Neuronal stem cell (in vitro differentiated cells): ENCODE results near the gene NRXN3.

Experiments
- DNase-seq: peaks from one replicate; pipeline ENCODE4 v3.0.0-alpha.2; 2013; ENCODE audit warnings: low spot score
- H2AFZ ChIP-seq: one replicate; pipeline ENCODE4 v1.6.1; 2013; ENCODE audit warnings: mild to moderate bottlenecking, low read length, inconsistent platforms
- H2AK5ac ChIP-seq: 2 replicates; pipeline ENCODE4 v1.6.1; 2013; ENCODE audit warnings: low read depth, mild to moderate bottlenecking, inconsistent platforms, low read length, moderate library complexity, mixed read lengths
- H2BK120ac ChIP-seq: 2 replicates; pipeline ENCODE4 v1.6.1; 2013; ENCODE audit warnings: low read depth, mild to moderate bottlenecking, inconsistent platforms, low read length, moderate library complexity, mixed read lengths
- H2BK12ac ChIP-seq: one replicate; pipeline ENCODE4 v1.6.1; 2013; ENCODE audit warnings: low read length, inconsistent platforms
- H2BK15ac ChIP-seq: 2 replicates; pipeline ENCODE4 v1.6.1; 2013; ENCODE audit warnings: mild to moderate bottlenecking, low read length, inconsistent platforms, mixed read lengths
- H2BK5ac ChIP-seq: one replicate; pipeline ENCODE4 v1.6.1; 2013; ENCODE audit warnings: inconsistent platforms, mild to moderate bottlenecking, low read length, moderate library complexity
- H3K14ac ChIP-seq: one replicate; pipeline ENCODE4 v1.6.1; 2013; ENCODE audit warnings: low read length, inconsistent platforms
- H3K18ac ChIP-seq: 2 replicates; pipeline ENCODE4 v1.6.1; 2013; ENCODE audit warnings: low read length, inconsistent platforms
- H3K23ac ChIP-seq: 2 replicates; pipeline ENCODE4 v1.6.1; 2013; ENCODE audit warnings: low read depth, mild to moderate bottlenecking, mixed read lengths, low read length, inconsistent platforms; ENCODE audit not compliant: poor library complexity
- H3K27ac ChIP-seq: replicated peaks from 3 replicates; pipeline ENCODE4 v1.5.1; 2013; ENCODE audit warnings: low read length, inconsistent platforms
- H3K27me3 ChIP-seq, 3 experiments: 2 replicates each; pipeline ENCODE4 v1.6.1; 2013; ENCODE audit warnings: low read length in 3 of 3, mild to moderate bottlenecking in 2 of 3, inconsistent platforms in 1 of 3, low read depth in 1 of 3, mixed read lengths in 1 of 3, moderate library complexity in 1 of 3; ENCODE audit not compliant: control insufficient read depth in 3 of 3, insufficient read depth in 3 of 3
- H3K36me3 ChIP-seq, 2 donors: replicated peaks in 1 of 2; 2 replicates each; pipeline ENCODE4 v1.6.1; 2013; ENCODE audit warnings: low read length in 2 of 2; ENCODE audit not compliant: control insufficient read depth in 2 of 2, insufficient read depth in 2 of 2
- H3K4ac ChIP-seq: 2 replicates; pipeline ENCODE4 v1.6.1; 2013; ENCODE audit warnings: inconsistent platforms, mild to moderate bottlenecking, low read length, moderate library complexity
- H3K4me1 ChIP-seq, 2 donors: 1 replicate in 1 of 2; 2 replicates in 1 of 2; pipeline ENCODE4 v1.6.1; 2013; ENCODE audit warnings: low read length in 2 of 2, low read depth in 1 of 2; ENCODE audit not compliant: control insufficient read depth in 2 of 2, insufficient read depth in 1 of 2
- H3K4me2 ChIP-seq: one replicate; pipeline ENCODE4 v1.6.1; 2013; ENCODE audit warnings: mild to moderate bottlenecking, low read length, inconsistent platforms; ENCODE audit not compliant: insufficient read depth, poor library complexity, severe bottlenecking
- H3K4me3 ChIP-seq, 2 donors: 2 replicates each; pipeline ENCODE4 v1.5.1; 2013; ENCODE audit warnings: low read length in 2 of 2, mild to moderate bottlenecking in 2 of 2, inconsistent platforms in 1 of 2, moderate library complexity in 1 of 2
- H3K79me1 ChIP-seq: one replicate; pipeline ENCODE4 v1.6.1; 2013; ENCODE audit warnings: low read depth, mild to moderate bottlenecking, inconsistent platforms, low read length, moderate library complexity
- H3K9ac ChIP-seq: one replicate; pipeline ENCODE4 v1.6.1; 2013; ENCODE audit warnings: mild to moderate bottlenecking, low read depth, low read length, inconsistent platforms; ENCODE audit not compliant: poor library complexity
- H3K9me3 ChIP-seq, 2 donors: replicated peaks in 1 of 2; 2 replicates each; pipeline versions ENCODE3 to v1.6.1; 2013; ENCODE audit warnings: low read length in 2 of 2, mild to moderate bottlenecking in 2 of 2, inconsistent platforms in 1 of 2, low read depth in 1 of 2, mixed read lengths in 1 of 2, moderate library complexity in 1 of 2; ENCODE audit not compliant: control insufficient read depth in 2 of 2, insufficient read depth in 1 of 2
- H4K8ac ChIP-seq: one replicate; pipeline ENCODE4 v1.6.1; 2013; ENCODE audit warnings: low read depth, mild to moderate bottlenecking, inconsistent platforms, low read length, moderate library complexity
- H4K91ac ChIP-seq: one replicate; pipeline ENCODE4 v1.6.1; 2013; ENCODE audit warnings: low read length, low read depth, mild to moderate bottlenecking, inconsistent platforms; ENCODE audit not compliant: poor library complexity
- WGBS, 2 donors: extraction: QIAGEN DNeasy Blood & Tissue Kit; methylation state at CpG; one replicate each; pipeline ENCODE4 v1.1.7; 2013; ENCODE audit warnings: missing lambda C conversion rate in 2 of 2, mixed read lengths in 1 of 2; ENCODE audit not compliant: insufficient read length in 2 of 2, insufficient replicate concordance in 1 of 2; ENCODE audit errors: extremely low coverage in 2 of 2; 5-methylcytosine and 5-hydroxymethylcytosine counted together

Gene NRXN3

GRCh38 chr14:79712302-79712950 is 1542.3 kb downstream of the NRXN3 start:
- no peaks in the 10 kb centered on the region for H3K9me3 ChIP-seq
- DNase-seq: no peak
- H3K14ac ChIP-seq: no peak overlapping the region
- peaks cover 0 to 4% of the 10 kb centered on the region in 2 donors for H3K4me1 ChIP-seq
- no peak overlapping the region for H2BK15ac ChIP-seq
- H3K18ac ChIP-seq: no peak overlapping the region
- H3K79me1 ChIP-seq: no peaks in the 10 kb centered on the region
- H3K27me3 ChIP-seq: no peaks in the 10 kb centered on the region
- H2AK5ac ChIP-seq: no peak overlapping the region
- no peak overlapping the region for H3K27ac ChIP-seq
- no peaks in the 10 kb centered on the region for H3K36me3 ChIP-seq
- H3K9ac ChIP-seq: no peak overlapping the region
- H2BK5ac ChIP-seq: no peak overlapping the region
- H3K4me3 ChIP-seq: no peak overlapping the region
- no CpG with 5 or more reads among the region's 11 CpGs for WGBS, 2 donors
- peak overlapping the region; percentile 14 for H2AFZ ChIP-seq
- no peak overlapping the region for H4K8ac ChIP-seq
- H3K4me2 ChIP-seq: no peak overlapping the region
- H4K91ac ChIP-seq: no peak overlapping the region
- H2BK12ac ChIP-seq: no peak overlapping the region
- no peak overlapping the region for H2BK120ac ChIP-seq
- H3K23ac ChIP-seq: no peak overlapping the region
- H3K4ac ChIP-seq: no peak overlapping the region

DNA sequence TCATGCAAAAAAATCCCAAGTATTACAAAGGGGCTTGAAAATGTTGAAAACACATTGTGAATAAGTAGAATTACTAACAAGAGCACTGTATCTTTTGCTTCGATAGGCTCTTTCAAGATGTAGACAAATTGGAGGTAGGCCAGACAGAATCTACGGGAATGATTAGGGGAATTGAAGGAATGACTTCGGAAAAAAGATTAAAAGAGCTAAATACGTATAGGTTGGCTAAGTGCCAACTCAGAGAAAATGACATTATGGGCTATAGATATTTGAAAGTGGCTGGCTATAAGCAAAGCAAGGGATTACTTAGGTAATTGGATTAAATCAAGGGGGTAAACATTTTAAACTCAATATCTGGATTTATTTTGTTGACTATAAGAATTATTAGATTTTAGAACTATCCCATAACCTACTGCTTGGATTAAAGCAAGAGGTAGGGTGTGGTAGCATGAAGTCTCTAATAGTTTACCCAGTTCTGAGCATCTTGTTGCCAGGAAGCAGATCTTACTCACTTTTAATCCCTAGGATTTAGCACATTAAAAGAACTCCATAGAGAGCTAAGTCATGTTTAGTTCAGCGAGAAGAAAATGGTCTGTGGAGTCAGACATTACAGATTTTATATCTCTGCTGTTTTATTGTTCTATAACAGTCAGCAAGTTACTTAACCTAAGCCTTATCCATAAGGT is 1551.4 kb downstream of the NRXN3 start:
- H4K8ac ChIP-seq: no peak overlapping the region
- H2BK120ac ChIP-seq: no peak overlapping the region
- H3K18ac ChIP-seq: no peak overlapping the region
- no peak overlapping the region for H3K14ac ChIP-seq
- H3K4me3 ChIP-seq: no peak overlapping the region
- no peak overlapping the region for H4K91ac ChIP-seq
- no peaks in the 10 kb centered on the region for H3K27me3 ChIP-seq
- H3K4ac ChIP-seq: no peak overlapping the region
- DNase-seq: no peak
- H2AK5ac ChIP-seq: no peak overlapping the region
- H2BK12ac ChIP-seq: no peak overlapping the region
- H2AFZ ChIP-seq: no peak overlapping the region
- no peaks in the 10 kb centered on the region for H3K9me3 ChIP-seq
- no peak overlapping the region for H3K4me2 ChIP-seq
- H3K4me1 ChIP-seq: peaks cover 0 to 5% of the 10 kb centered on the region in 2 donors
- no peak overlapping the region for H2BK15ac ChIP-seq
- no CpG with 5 or more reads among the region's 5 CpGs for WGBS, 2 donors
- no peak overlapping the region for H3K9ac ChIP-seq
- no peak overlapping the region for H3K23ac ChIP-seq
- H3K27ac ChIP-seq: no peak overlapping the region
- no peaks in the 10 kb centered on the region for H3K36me3 ChIP-seq
- no peaks in the 10 kb centered on the region for H3K79me1 ChIP-seq
- H2BK5ac ChIP-seq: no peak overlapping the region

DNA sequence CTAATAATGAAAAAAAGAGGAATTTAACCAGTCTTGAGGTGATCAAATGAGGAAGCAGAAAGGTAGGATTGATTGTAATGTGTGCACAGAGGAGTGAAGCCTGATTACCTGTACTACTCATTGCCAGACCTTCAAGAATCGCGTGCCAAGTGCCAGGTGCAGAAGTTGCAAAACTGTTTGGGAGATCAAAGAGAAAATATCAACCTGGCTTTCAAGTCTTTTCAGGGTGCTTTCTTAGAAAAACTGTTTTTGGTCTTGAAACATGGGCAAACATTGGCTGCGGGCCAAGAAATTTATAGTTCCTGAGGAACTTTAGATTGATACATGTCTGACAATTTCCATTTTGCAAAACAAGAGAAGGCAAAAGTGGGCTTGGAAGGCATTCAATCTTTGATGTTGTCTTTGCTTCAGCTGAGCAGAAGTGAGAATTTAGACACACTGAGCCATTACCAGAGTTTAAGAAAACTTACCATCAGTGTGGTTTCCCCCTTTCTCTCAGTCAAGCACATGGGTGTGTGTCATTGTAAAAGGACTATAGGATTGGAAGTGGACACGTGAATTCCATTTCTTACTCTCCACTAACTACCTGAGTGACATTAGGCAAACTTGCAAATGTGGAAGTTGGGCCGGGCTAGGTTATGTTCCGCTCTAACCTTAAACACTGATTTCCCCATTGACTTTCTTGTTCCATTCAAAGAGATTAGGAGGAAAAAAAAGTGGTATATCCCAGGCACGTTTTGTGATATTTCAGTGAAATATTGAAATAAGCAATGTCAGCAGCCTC is 1555.0 kb downstream of the NRXN3 start:
- H3K23ac ChIP-seq: no peak overlapping the region
- H4K8ac ChIP-seq: no peak overlapping the region
- no peak overlapping the region for H3K4ac ChIP-seq
- H3K9me3 ChIP-seq: no peaks in the 10 kb centered on the region
- no peak overlapping the region for H4K91ac ChIP-seq
- no peak overlapping the region for H2BK120ac ChIP-seq
- no peaks in the 10 kb centered on the region for H3K79me1 ChIP-seq
- H3K9ac ChIP-seq: no peak overlapping the region
- H3K27me3 ChIP-seq: no peaks in the 10 kb centered on the region
- no peak overlapping the region for H2AFZ ChIP-seq
- no peak overlapping the region for H3K4me3 ChIP-seq
- peaks cover 5% of the 10 kb centered on the region in 2 donors for H3K4me1 ChIP-seq
- no peak for DNase-seq
- no peak overlapping the region for H3K4me2 ChIP-seq
- no CpG with 5 or more reads among the region's 7 CpGs for WGBS, 2 donors
- H2BK15ac ChIP-seq: no peak overlapping the region
- no peaks in the 10 kb centered on the region for H3K36me3 ChIP-seq
- H3K14ac ChIP-seq: no peak overlapping the region
- H3K27ac ChIP-seq: no peak overlapping the region
- no peak overlapping the region for H2BK5ac ChIP-seq
- H2BK12ac ChIP-seq: no peak overlapping the region
- no peak overlapping the region for H3K18ac ChIP-seq
- no peak overlapping the region for H2AK5ac ChIP-seq

- Histone ChIP-seq H3K18ac (no peak overlapping the region), H3K27ac (no peak overlapping the region), H3K79me1 (no peaks in the 10 kb centered on the region), H2AK5ac (no peak overlapping the region), H4K91ac (no peak overlapping the region), H3K4me2 (no peak overlapping the region), H2BK12ac (no peak overlapping the region), H4K8ac (no peak overlapping the region), H3K4me3 (no peak overlapping the region), H3K27me3 (no peaks in the 10 kb centered on the region), H3K9ac (no peak overlapping the region), H2BK120ac (no peak overlapping the region), H3K14ac (no peak overlapping the region), H2BK5ac (no peak overlapping the region), H2AFZ (no peak overlapping the region), H3K4ac (no peak overlapping the region), H3K9me3 (no peaks in the 10 kb centered on the region), H3K4me1 (peaks cover 6 to 9% of the 10 kb centered on the region in 2 donors), H3K36me3 (no peaks in the 10 kb centered on the region), H2BK15ac (no peak overlapping the region), H3K23ac (no peak overlapping the region)
- WGBS, 2 donors: no CpG with 5 or more reads among the region's 3 CpGs
- DNase-seq: no peak
Measured at GRCh38 chr14:79727900-79728299, 1557.7 kb downstream of the NRXN3 start.
